Bronchial epithelial cell (primary cell): ENCODE data around the gene ZNF283. TPM values are rescaled to one million over a fixed set of nuclear protein-coding genes. Genes with fewer than 3 reads are reported as not detected.
A peak's percentile ranks its signal among the peaks of the same experiment; 100 is the strongest.

ENCODE experiments used
- DNase-seq: peaks from one replicate; pipeline ENCODE4 v3.0.0-alpha.2; 2010; ENCODE audit warnings: low read depth
- FAIRE-seq: peaks from 2 replicates; lab custom pipeline; 2011; peaks lifted over from hg19 to GRCh38; lab: Jason Lieb, UNC
- H3K27me3 ChIP-seq: 2 replicates; pipeline ENCODE4 v1.5.1; 2011; ENCODE audit warnings: low read length; ENCODE audit not compliant: control insufficient read depth, insufficient read depth
- H3K36me3 ChIP-seq: 2 replicates; pipeline ENCODE4 v1.5.1; 2011; ENCODE audit warnings: low read length; ENCODE audit not compliant: control insufficient read depth, insufficient read depth
- H3K4me3 ChIP-seq: 2 replicates; pipeline ENCODE4 v1.5.1; 2011; ENCODE audit warnings: mild to moderate bottlenecking, low read depth, low read length, control low read depth
- CTCF ChIP-seq: IDR thresholded peaks from 2 replicates; pipeline ENCODE4 v1.5.1; 2011; ENCODE audit warnings: mild to moderate bottlenecking, moderate library complexity, low read length, control low read depth, inconsistent platforms; ENCODE audit not compliant: insufficient read depth, severe bottlenecking
- total RNA-seq: library from RNA; depleted of rRNA; stranded (reverse); fragments of >200 nt; gene quantifications from 2 replicates; pipeline ENCODE4 v1.2.1, GENCODE V29; 2014

The ZNF283 gene
- total RNA-seq, 1 donor from 2014 or later, result 12.4 TPM

GRCh38 chr19:43781630-43782310 is 45.4 kb upstream of the ZNF283 start:
- Histone ChIP-seq H3K27me3 (no peaks in the 10 kb centered on the region), H3K4me3 (no peak overlapping the region), H3K36me3 (no peaks in the 10 kb centered on the region)
- no peak for FAIRE-seq
- DNase-seq, result peak; percentile 48
- TF ChIP-seq CTCF, result no peak

- H3K36me3 ChIP-seq, result no peaks in the 10 kb centered on the region
- FAIRE-seq, result no peak
- no peak for DNase-seq
- no peak for TF ChIP-seq CTCF
- H3K4me3 ChIP-seq, result no peak overlapping the region
- H3K27me3 ChIP-seq, result no peaks in the 10 kb centered on the region
These were observed 44.8 kb upstream of the ZNF283 start for GRCh38 chr19:43782311-43782660.

- no peaks in the 10 kb centered on the region for H3K36me3 ChIP-seq
- no peak overlapping the region for H3K4me3 ChIP-seq
- FAIRE-seq, result no peak
- no peak for DNase-seq
- no peak for TF ChIP-seq CTCF
- H3K27me3 ChIP-seq, result no peaks in the 10 kb centered on the region
These were observed 44.4 kb upstream of the ZNF283 start for GRCh38 chr19:43782689-43783231.

GRCh38 chr19:43783636-43784035 is 43.5 kb upstream of the ZNF283 start:
- FAIRE-seq, result no peak
- TF ChIP-seq CTCF, result no peak
- Histone ChIP-seq H3K27me3 (no peaks in the 10 kb centered on the region), H3K36me3 (no peaks in the 10 kb centered on the region), H3K4me3 (no peak overlapping the region)
- no peak for DNase-seq

GRCh38 chr19:43784241-43784980 is 42.7 kb upstream of the ZNF283 start:
- FAIRE-seq, result no peak
- Histone ChIP-seq H3K4me3 (no peak overlapping the region), H3K27me3 (no peaks in the 10 kb centered on the region), H3K36me3 (no peaks in the 10 kb centered on the region)
- DNase-seq, result peak; percentile 79
- no peak for TF ChIP-seq CTCF
